Endothelial cell (in vitro differentiated cells): Measurements from ENCODE around the gene COQ7. TPM values are rescaled to one million over a fixed set of nuclear protein-coding genes. Genes with fewer than 3 reads are reported as not detected.

Source experiments
- DNase-seq: peaks from one replicate; pipeline ENCODE4 v3.0.0; 2021; ENCODE audit warnings: low spot score
- H3K27ac Mint-ChIP-seq: one replicate; pipeline ENCODE4 v1.8.0; 2021; ENCODE audit warnings: mixed read lengths, inconsistent platforms; ENCODE audit not compliant: unreplicated experiment
- H3K27me3 Mint-ChIP-seq: one replicate; pipeline ENCODE4 v1.8.0; 2021; ENCODE audit warnings: mild to moderate bottlenecking, moderate library complexity, mixed read lengths, inconsistent platforms; ENCODE audit not compliant: unreplicated experiment
- H3K36me3 Mint-ChIP-seq: one replicate; pipeline ENCODE4 v1.8.0; 2021; ENCODE audit warnings: mild to moderate bottlenecking, low read depth, mixed read lengths, inconsistent platforms; ENCODE audit not compliant: unreplicated experiment
- H3K4me1 Mint-ChIP-seq: one replicate; pipeline ENCODE4 v1.8.0; 2021; ENCODE audit warnings: mild to moderate bottlenecking, mixed read lengths, inconsistent platforms; ENCODE audit not compliant: unreplicated experiment
- H3K4me3 Mint-ChIP-seq: one replicate; pipeline ENCODE4 v1.8.0; 2021; ENCODE audit warnings: mild to moderate bottlenecking, mixed read lengths, inconsistent platforms; ENCODE audit not compliant: unreplicated experiment
- H3K9me3 Mint-ChIP-seq: one replicate; pipeline ENCODE4 v1.8.0; 2021; ENCODE audit warnings: mixed read lengths, inconsistent platforms; ENCODE audit not compliant: unreplicated experiment
- total RNA-seq: library from RNA; stranded (reverse); fragmentation: NEBNext Ultra II Directional; extraction: Animal tissue kit (Norgen Biotek cat#: 25700); gene quantifications from one replicate; pipeline ENCODE4 v1.2.1, GENCODE V29; 2021; ENCODE audit not compliant: unreplicated experiment
- TF ChIP-seq, protein P1 (sequence below): fragments of 200-600 bp; sonication (generic); IDR thresholded peaks from one replicate; pipeline ENCODE4 v1.5.0; 2021; ENCODE audit warnings: antibody characterized with exemption; ENCODE audit not compliant: unreplicated experiment

Gene COQ7
- total RNA-seq, 1 donor from 2014 or later = 15.3 TPM

DNA sequence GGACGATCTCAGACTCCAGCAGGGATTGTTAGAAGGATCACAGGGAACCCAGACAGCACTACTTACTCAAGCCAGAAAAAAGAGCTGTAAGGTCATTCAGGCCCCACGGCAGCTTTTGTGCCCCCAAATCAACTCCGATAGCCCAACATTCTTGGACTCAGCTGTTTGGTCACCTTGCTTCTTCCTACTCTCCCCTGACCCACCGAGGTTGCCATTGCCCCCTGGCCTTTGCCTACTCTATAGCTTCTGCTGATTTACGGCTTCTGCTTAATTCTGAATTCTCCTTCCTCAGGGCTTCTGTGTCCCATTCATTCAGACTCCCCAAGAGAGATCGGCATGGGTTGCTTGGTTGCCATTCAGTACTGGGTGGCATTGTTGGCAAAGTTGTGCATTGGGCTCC lies 37.7 kb downstream of the COQ7 start:
- no peak overlapping the region for H3K4me3 Mint-ChIP-seq

DNA sequence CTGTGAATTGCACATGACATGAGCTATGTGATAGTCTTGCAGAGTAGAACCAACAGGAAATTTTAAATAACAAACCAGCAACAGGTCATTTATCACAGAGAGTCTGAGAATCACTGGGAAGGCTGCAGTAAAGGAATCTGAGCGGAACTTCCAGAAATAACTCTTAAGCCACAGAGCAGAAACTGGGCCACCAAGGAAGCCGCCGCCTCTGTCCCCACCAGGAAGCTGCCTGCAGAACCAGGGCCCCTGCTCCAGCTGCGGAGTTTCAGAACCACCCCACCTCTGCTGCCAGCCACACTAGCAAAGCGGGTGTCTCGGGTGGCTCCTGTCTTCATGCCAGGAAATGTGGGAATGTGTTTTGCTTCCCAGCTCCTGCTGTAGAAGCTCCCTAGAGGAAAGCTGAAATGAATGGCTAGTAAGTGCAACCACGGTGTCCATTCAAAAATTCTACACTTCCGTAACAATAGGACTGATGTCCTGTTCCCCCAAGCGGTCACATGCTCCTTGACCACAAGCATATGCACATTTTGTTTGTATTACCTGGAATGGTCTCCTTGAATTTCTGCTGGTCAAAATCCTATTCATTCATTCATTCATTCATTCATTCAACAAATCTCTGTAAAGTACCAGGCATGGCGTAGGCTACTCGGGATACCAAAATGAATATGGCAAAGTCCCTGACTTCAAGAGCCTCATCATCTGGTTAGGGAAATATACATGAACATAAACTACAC lies 38.6 kb downstream of the COQ7 start:
- peaks cover 6% of the 10 kb centered on the region for H3K27me3 Mint-ChIP-seq
- H3K27ac Mint-ChIP-seq = no peak overlapping the region
- no peaks in the 10 kb centered on the region for H3K9me3 Mint-ChIP-seq
- H3K4me1 Mint-ChIP-seq = peaks cover 7% of the 10 kb centered on the region
- DNase-seq = no peak
- TF ChIP-seq, protein P1, sequence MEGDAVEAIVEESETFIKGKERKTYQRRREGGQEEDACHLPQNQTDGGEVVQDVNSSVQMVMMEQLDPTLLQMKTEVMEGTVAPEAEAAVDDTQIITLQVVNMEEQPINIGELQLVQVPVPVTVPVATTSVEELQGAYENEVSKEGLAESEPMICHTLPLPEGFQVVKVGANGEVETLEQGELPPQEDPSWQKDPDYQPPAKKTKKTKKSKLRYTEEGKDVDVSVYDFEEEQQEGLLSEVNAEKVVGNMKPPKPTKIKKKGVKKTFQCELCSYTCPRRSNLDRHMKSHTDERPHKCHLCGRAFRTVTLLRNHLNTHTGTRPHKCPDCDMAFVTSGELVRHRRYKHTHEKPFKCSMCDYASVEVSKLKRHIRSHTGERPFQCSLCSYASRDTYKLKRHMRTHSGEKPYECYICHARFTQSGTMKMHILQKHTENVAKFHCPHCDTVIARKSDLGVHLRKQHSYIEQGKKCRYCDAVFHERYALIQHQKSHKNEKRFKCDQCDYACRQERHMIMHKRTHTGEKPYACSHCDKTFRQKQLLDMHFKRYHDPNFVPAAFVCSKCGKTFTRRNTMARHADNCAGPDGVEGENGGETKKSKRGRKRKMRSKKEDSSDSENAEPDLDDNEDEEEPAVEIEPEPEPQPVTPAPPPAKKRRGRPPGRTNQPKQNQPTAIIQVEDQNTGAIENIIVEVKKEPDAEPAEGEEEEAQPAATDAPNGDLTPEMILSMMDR = no peak
- no peaks in the 10 kb centered on the region for H3K36me3 Mint-ChIP-seq
- H3K4me3 Mint-ChIP-seq = no peak overlapping the region

More for the DNA sequence above, 37.7 kb downstream of the COQ7 start:
- H3K27ac Mint-ChIP-seq = no peak overlapping the region
- no peaks in the 10 kb centered on the region for H3K36me3 Mint-ChIP-seq
- TF ChIP-seq, protein P1 = no peak
- H3K4me1 Mint-ChIP-seq = peaks cover 7% of the 10 kb centered on the region
- H3K9me3 Mint-ChIP-seq = no peaks in the 10 kb centered on the region
- peaks cover 5% of the 10 kb centered on the region for H3K27me3 Mint-ChIP-seq
- no peak for DNase-seq

DNA sequence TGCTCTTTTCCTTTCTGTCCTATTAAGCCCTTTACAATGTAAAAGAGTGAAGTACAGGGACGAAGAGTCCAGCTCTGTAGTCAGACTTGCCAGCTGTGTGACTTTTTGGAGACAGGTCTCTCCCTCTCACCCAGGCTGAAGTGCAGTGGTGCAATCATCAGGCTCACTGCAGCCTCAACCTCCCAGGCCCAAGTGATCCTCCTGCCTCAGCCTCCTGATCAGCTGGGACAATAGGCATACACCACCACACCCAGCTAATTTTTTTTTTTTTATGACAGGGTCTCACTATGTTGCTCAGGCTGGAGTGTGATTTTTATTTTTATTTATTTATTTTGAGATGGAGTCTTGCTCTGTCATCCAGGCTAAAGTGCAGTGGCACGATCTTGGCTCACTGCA lies 39.2 kb downstream of the COQ7 start:
- Mint-ChIP-seq H3K36me3 (no peaks in the 10 kb centered on the region), H3K27ac (no peak overlapping the region), H3K27me3 (peaks cover 6% of the 10 kb centered on the region), H3K9me3 (no peaks in the 10 kb centered on the region), H3K4me3 (no peak overlapping the region), H3K4me1 (peaks cover 7% of the 10 kb centered on the region)
- TF ChIP-seq, protein P1 = no peak
- no peak for DNase-seq

DNA sequence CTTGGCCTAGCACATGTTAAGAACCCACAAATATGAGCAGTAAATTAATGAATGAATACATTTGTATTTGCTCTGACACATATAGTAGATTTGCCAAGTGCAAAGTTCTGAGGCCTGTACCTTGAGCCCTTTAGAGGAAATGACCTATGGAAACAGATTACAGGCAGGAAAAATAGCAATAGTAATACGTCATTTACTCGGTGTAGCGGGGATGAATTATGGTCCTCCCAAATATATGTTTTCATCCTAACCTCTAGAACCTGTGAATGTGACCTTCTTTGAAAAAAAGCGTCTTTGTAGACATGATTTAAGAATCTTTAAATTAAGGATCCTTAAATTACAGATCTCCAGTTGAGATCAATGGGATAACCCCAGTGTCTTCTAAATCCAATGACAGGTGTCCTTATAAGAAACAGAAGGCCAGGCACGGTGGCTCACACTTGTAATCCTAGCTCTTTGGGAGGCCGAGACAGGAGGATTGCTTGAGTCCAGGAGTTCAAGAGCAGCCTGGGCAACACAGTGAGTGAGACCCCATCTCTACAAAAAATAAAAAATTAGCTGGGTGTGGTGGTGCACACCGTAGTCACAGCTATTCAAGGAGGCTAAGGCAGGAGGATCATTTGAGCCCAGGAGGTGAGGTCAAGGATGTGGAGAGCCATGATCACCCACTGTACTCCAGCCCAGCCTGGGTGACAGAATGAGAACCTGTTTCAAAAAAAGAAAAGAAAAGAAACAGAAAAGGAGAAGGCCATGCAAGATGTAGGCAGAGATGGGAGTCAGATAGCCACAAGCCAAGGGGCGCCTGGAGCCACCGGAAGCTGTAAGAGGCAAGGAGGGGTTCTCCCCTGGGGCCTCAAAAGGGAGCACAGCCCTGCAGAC lies 41.2 kb downstream of the COQ7 start:
- Mint-ChIP-seq H3K27me3 (peaks cover 12% of the 10 kb centered on the region), H3K9me3 (no peaks in the 10 kb centered on the region), H3K4me1 (peaks cover 13% of the 10 kb centered on the region), H3K4me3 (no peak overlapping the region), H3K27ac (no peak overlapping the region), H3K36me3 (no peaks in the 10 kb centered on the region)
- TF ChIP-seq, protein P1 = no peak
- DNase-seq = no peak

DNA sequence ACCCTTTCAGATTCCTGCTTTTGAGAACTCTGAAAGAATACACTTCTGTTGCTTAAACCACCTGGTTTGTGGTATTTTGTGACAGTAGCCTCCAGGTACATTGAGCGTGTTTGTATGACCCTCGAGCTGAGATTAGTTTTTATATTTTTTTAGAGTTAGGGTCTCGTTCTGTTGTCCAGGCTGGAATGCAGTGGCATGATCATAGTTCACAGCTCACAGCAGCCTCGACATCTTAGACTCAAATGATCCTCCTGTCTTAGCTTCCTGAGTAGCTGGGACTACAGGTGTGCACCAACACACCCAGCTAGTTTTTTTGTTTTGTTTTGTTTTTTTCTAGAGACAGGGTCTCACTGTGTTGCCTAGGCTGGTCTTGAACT lies 41.9 kb downstream of the COQ7 start:
- Mint-ChIP-seq H3K27ac (no peak overlapping the region), H3K9me3 (no peaks in the 10 kb centered on the region), H3K36me3 (no peaks in the 10 kb centered on the region), H3K4me3 (no peak overlapping the region), H3K27me3 (peaks cover 11% of the 10 kb centered on the region), H3K4me1 (peaks cover 13% of the 10 kb centered on the region)
- DNase-seq = no peak
- TF ChIP-seq, protein P1 = no peak
